Spleen (tissue), 11 donors: ENCODE results near the gene INF2. TPM values are rescaled to one million over a fixed set of nuclear protein-coding genes. Genes with fewer than 3 reads are reported as not detected.
"Not testable (repeated sequence)": the region's sequence is repeated elsewhere in the genome, so short reads cannot be mapped to it uniquely, and the experiment has no call there.

Experiments used
- DNase-seq: peaks from one replicate; pipeline ENCODE4 v3.0.0-alpha.2; 2020
- H3K27ac ChIP-seq, 8 donors: fragments of 200-600 bp; sonication (generic) in 7 of 8; 1 replicate in 4 of 8; 2 replicates in 4 of 8; pipeline versions ENCODE4 v1.5.0 to v1.8.0; 2016 to 2021; ENCODE audit warnings: inconsistent platforms in 4 of 8, mild to moderate bottlenecking in 4 of 8, moderate library complexity in 1 of 8
- H3K27me3 ChIP-seq, 7 donors: fragments of 200-600 bp; sonication (generic) in 6 of 7; replicated peaks in 1 of 7; 1 replicate in 4 of 7; 2 replicates in 3 of 7; pipeline versions ENCODE4 v1.5.0 to v1.8.0; 2016 to 2021; ENCODE audit warnings: inconsistent platforms in 3 of 7, mild to moderate bottlenecking in 1 of 7
- H3K36me3 ChIP-seq, 6 donors: fragments of 200-600 bp; sonication (generic) in 5 of 6; 1 replicate in 4 of 6; 2 replicates in 2 of 6; pipeline versions ENCODE4 v1.5.0 to v1.8.0; 2016 to 2021; ENCODE audit warnings: inconsistent platforms in 2 of 6
- H3K4me1 ChIP-seq, 6 donors: fragments of 200-600 bp; sonication (generic) in 5 of 6; 1 replicate in 3 of 6; 2 replicates in 3 of 6; pipeline versions ENCODE4 v1.5.0 to v1.8.0; 2016 to 2021; ENCODE audit warnings: inconsistent platforms in 3 of 6
- H3K4me3 ChIP-seq, 8 donors: fragments of 200-600 bp; sonication (generic) in 7 of 8; 1 replicate in 4 of 8; 2 replicates in 4 of 8; pipeline versions ENCODE4 v1.5.0 to v1.8.0; 2016 to 2021; ENCODE audit warnings: inconsistent platforms in 4 of 8, mild to moderate bottlenecking in 4 of 8, moderate library complexity in 2 of 8
- H3K9me3 ChIP-seq, 8 donors: fragments of 200-600 bp; sonication (generic) in 7 of 8; 1 replicate in 4 of 8; 2 replicates in 4 of 8; pipeline versions ENCODE4 v1.5.0 to v1.8.0; 2016 to 2021; ENCODE audit warnings: inconsistent platforms in 4 of 8
- CTCF ChIP-seq, 11 experiments: fragments of 200-600 bp in 7 of 11; fragments of 450-650 bp in 4 of 11; sonication (generic) in 4 of 11; IDR thresholded peaks in 8 of 11; conservative IDR thresholded peaks in 3 of 11; 1 replicate in 7 of 11; 2 replicates in 4 of 11; pipeline versions ENCODE4 v1.4.0 to v1.8.0; 2016 to 2021; ENCODE audit warnings: antibody characterized with exemption in 11 of 11, inconsistent platforms in 4 of 11, mild to moderate bottlenecking in 1 of 11
- POLR2A ChIP-seq, 3 donors: fragments of 450-650 bp; IDR thresholded peaks; one replicate each; pipeline ENCODE4 v1.5.1; 2017; ENCODE audit warnings: antibody characterized with exemption in 3 of 3, mild to moderate bottlenecking in 1 of 3
- POLR2AphosphoS5 ChIP-seq, 3 donors: sonication (generic); formaldehyde crosslinking; IDR thresholded peaks; one replicate each; pipeline ENCODE4 v1.5.1; 2017; ENCODE audit warnings: antibody characterized with exemption in 3 of 3
- WGBS, 5 donors: extraction: QIAGEN DNeasy Blood & Tissue Kit in 3 of 5; methylation state at CpG; one replicate each; pipeline versions ENCODE4 v1.1.5 to v1.1.7; 2013 to 2018; 5-methylcytosine and 5-hydroxymethylcytosine counted together
- intact Hi-C: fragments of 100-400 bp; cut with DNase I; formaldehyde crosslinking; loops from one replicate; pipeline ENCODE4 v1.15.0; 2023; ENCODE audit warnings: low total_unique reads
- polyA plus RNA-seq, 3 donors: library from polyadenylated mRNA; stranded (reverse); fragments of 200-250 nt; gene quantifications; one replicate each; pipeline ENCODE4 v1.2.1, GENCODE V29; 2013
- total RNA-seq, 7 donors: library from RNA; depleted of rRNA in 3 of 7; stranded (reverse); fragments of >200 nt in 3 of 7; fragmentation: NEBNext Ultra II Directional in 4 of 7; extraction: Animal tissue kit (Norgen Biotek cat#: 25700) in 4 of 7; gene quantifications; one replicate each; pipeline versions ENCODE4 v1.1.0 to v1.2.1, GENCODE V29; 2016 to 2021
- donor health status: healthy with polysubstance abuse.
- donor health status: DM: no; HTN: no; CAD: no; lungs with moderate emphysema.
- donor health status: DM: no; HTN: no; CAD: no.
- donor health status: Bipolar disorder and iron deficiency.
- donor health status: healthy.
- donor health status: DM: no; HTN: no; CAD: no.
- donor health status: DM: yes; HTN: yes; CAD: no.

The INF2 gene
- total and polyA plus RNA-seq, 10 donors, result 56.6 to 120 (median 98.6) TPM

GRCh38 chr14:104666981-104667380 lies 22.4 kb upstream of the INF2 start:
- intact Hi-C loops, result no loop called here

GRCh38 chr14:104669697-104670096 lies 19.7 kb upstream of the INF2 start:
- whole genome bisulfite sequencing, 5 donors, result 54 to 80% (median 64%) methylated on average over 3 of the region's 3 CpGs
- no peak for DNase-seq
- intact Hi-C loops, result no loop called here
- Histone ChIP-seq H3K4me1 (peaks cover 3 to 15% (median 11%) of the 10 kb centered on the region in 6 donors), H3K9me3 (no peaks in the 10 kb centered on the region), H3K27ac (no peak overlapping the region), H3K4me3 (no peak overlapping the region), H3K27me3 (peaks cover 0 to 6% (median 0%) of the 10 kb centered on the region in 7 donors), H3K36me3 (no peaks in the 10 kb centered on the region)
- TF ChIP-seq POLR2A (IDR thresholded peaks at IDR 0.05) (no peak), CTCF (IDR thresholded peaks at IDR 0.05 in 8 of 11, conservative IDR thresholded peaks at IDR 0.05 in 3 of 11) (no peak), POLR2AphosphoS5 (IDR thresholded peaks at IDR 0.05) (no peak)

More at GRCh38 chr14:104666981-104667380, 22.4 kb upstream of the INF2 start:
- TF ChIP-seq CTCF (IDR thresholded peaks at IDR 0.05 in 8 of 11, conservative IDR thresholded peaks at IDR 0.05 in 3 of 11) (no peak), POLR2A (IDR thresholded peaks at IDR 0.05) (no peak), POLR2AphosphoS5 (IDR thresholded peaks at IDR 0.05) (no peak)
- H3K4me1 ChIP-seq, result peaks cover 3 to 19% (median 11%) of the 10 kb centered on the region in 6 donors
- peaks cover 0 to 14% (median 0%) of the 10 kb centered on the region in 7 donors for H3K27me3 ChIP-seq
- H3K36me3 ChIP-seq, result no peaks in the 10 kb centered on the region
- no peaks in the 10 kb centered on the region for H3K9me3 ChIP-seq
- DNase-seq, result peak; percentile 72
- H3K27ac ChIP-seq, result no peak overlapping the region
- H3K4me3 ChIP-seq, result no peak overlapping the region
- 88 to 96% (median 92%) methylated on average over 12 of the region's 12 CpGs for WGBS, 5 donors

GRCh38 chr14:104671330-104671977 lies 18.0 kb upstream of the INF2 start:
- H3K9me3 ChIP-seq, H3K36me3 ChIP-seq, intact Hi-C loops, H3K27me3 ChIP-seq, H3K4me1 ChIP-seq, H3K27ac ChIP-seq, H3K4me3 ChIP-seq: not testable (repeated sequence)
- peak; percentile 63 for DNase-seq
- WGBS, 5 donors, result 86 to 92% (median 90%) methylated on average over 19 of the region's 19 CpGs

GRCh38 chr14:104672119-104672518 lies 17.3 kb upstream of the INF2 start:
- DNase-seq, H3K27ac ChIP-seq, H3K36me3 ChIP-seq, H3K4me1 ChIP-seq, H3K4me3 ChIP-seq, intact Hi-C loops, H3K9me3 ChIP-seq, H3K27me3 ChIP-seq: not testable (repeated sequence)
- 70 to 88% (median 82%) methylated on average over 7 to 8 of the region's 8 CpGs for WGBS, 5 donors

- TF ChIP-seq CTCF (IDR thresholded peaks at IDR 0.05 in 8 of 11, conservative IDR thresholded peaks at IDR 0.05 in 3 of 11) (no peak), POLR2AphosphoS5 (IDR thresholded peaks at IDR 0.05) (no peak), POLR2A (IDR thresholded peaks at IDR 0.05) (no peak)
- H3K9me3 ChIP-seq, result no peaks in the 10 kb centered on the region
- peak; percentile 61 for DNase-seq
- intact Hi-C loops, result no loop called here
- no peaks in the 10 kb centered on the region for H3K36me3 ChIP-seq
- no peak overlapping the region for H3K4me3 ChIP-seq
- H3K27ac ChIP-seq, result no peak overlapping the region
- peaks cover 9 to 23% (median 18%) of the 10 kb centered on the region in 6 donors for H3K4me1 ChIP-seq
- WGBS, 5 donors, result 88 to 94% (median 90%) methylated on average over 9 of the region's 9 CpGs
- H3K27me3 ChIP-seq, result peaks cover 0 to 9% (median 0%) of the 10 kb centered on the region in 7 donors
Observed at GRCh38 chr14:104673481-104673880, 15.9 kb upstream of the INF2 start.
